Tibial nerve (tissue), 4 donors: ENCODE data around the gene EN1. TPM values are rescaled to one million over a fixed set of nuclear protein-coding genes. Genes with fewer than 3 reads are reported as not detected.

Experiments
- DNase-seq, 2 donors: peaks; one replicate each; pipeline ENCODE4 v3.0.0-alpha.2; 2019; ENCODE audit warnings: low spot score in 2 of 2
- H3K27ac ChIP-seq, 4 donors: fragments of 200-600 bp; sonication (generic) in 3 of 4; one replicate each; pipeline ENCODE4 v1.5.1; 2017 to 2019; ENCODE audit warnings: mild to moderate bottlenecking in 1 of 4
- H3K27me3 ChIP-seq, 2 donors: fragments of 200-600 bp; sonication (generic) in 1 of 2; one replicate each; pipeline versions ENCODE4 v1.5.1 to v1.6.0; 2017 to 2019
- H3K36me3 ChIP-seq, 3 donors: fragments of 200-600 bp; sonication (generic); one replicate each; pipeline ENCODE4 v1.5.1; 2018 to 2019
- H3K4me1 ChIP-seq, 4 donors: fragments of 200-600 bp; sonication (generic) in 3 of 4; one replicate each; pipeline ENCODE4 v1.5.1; 2017 to 2019
- H3K4me3 ChIP-seq, 4 donors: fragments of 200-600 bp; sonication (generic) in 3 of 4; one replicate each; pipeline ENCODE4 v1.5.1; 2017 to 2019; ENCODE audit warnings: mild to moderate bottlenecking in 1 of 4, moderate library complexity in 1 of 4
- H3K9me3 ChIP-seq, 4 donors: fragments of 200-600 bp; sonication (generic) in 3 of 4; one replicate each; pipeline ENCODE4 v1.5.1; 2017 to 2019
- EP300 ChIP-seq, 2 donors: sonication (generic); formaldehyde crosslinking; IDR thresholded peaks; one replicate each; pipeline ENCODE4 v1.6.1; 2017; ENCODE audit warnings: antibody characterized with exemption in 2 of 2, mild to moderate bottlenecking in 1 of 2
- POLR2A ChIP-seq, 2 donors: fragments of 450-650 bp; IDR thresholded peaks; one replicate each; pipeline ENCODE4 v1.6.1; 2017; ENCODE audit warnings: antibody characterized with exemption in 2 of 2, mild to moderate bottlenecking in 2 of 2, moderate library complexity in 2 of 2
- WGBS, 2 donors: methylation state at CpG; one replicate each; pipeline ENCODE4 v1.1.5; 2018; 5-methylcytosine and 5-hydroxymethylcytosine counted together
- total RNA-seq, 4 donors: library from RNA; depleted of rRNA; stranded (reverse); fragments of >200 nt; gene quantifications; one replicate each; pipeline ENCODE4 v1.1.0, GENCODE V29; 2016
- TF ChIP-seq, protein P1 (sequence below), 5 experiments: fragments of 200-600 bp in 3 of 5; fragments of 450-650 bp in 2 of 5; sonication (generic) in 3 of 5; IDR thresholded peaks; one replicate each; pipeline ENCODE4 v1.5.1; 2016 to 2019; ENCODE audit warnings: antibody characterized with exemption in 5 of 5, mild to moderate bottlenecking in 3 of 5, moderate library complexity in 2 of 5

EN1 gene
- total RNA-seq, 4 donors from 2014 or later, result 0.63 to 0.90 (median 0.78) TPM; not detected in 1

DNA sequence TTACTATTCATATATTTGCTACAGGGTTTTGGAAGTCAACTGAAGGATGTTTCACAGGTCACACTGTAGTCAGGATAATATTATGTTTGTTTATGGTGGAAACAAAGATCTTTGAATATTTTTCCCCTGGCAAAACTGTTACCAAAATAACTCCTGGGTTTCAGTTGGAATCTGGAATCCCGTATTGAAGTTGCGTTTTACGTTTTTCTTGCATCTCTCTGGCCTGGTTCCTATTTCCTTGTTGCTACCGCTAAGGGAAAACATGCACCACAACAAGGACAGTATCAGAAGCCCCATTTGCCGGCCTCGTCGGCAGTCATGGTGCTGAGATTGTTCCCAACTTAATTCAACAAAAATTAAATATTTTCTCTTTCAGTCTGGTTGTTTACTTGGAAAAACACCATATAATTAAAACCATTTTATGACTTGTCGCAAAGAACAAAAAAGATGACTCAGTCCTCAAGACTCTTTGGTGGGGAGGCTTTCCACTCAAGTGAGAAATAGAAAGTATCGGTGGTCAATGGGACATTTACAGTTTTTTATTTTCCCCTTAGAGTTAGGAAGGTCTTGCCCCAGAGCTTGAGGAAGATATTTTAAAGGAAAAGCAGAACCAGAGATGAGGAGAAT, 42.3 kb downstream of the EN1 start:
- H3K36me3 ChIP-seq, result no peaks in the 10 kb centered on the region
- H3K4me1 ChIP-seq, result peaks cover 0 to 9% (median 0%) of the 10 kb centered on the region in 4 donors
- WGBS, 2 donors, result 77 to 79% methylated on average over 9 of the region's 9 CpGs
- H3K27ac ChIP-seq, result no peak overlapping the region
- no peak overlapping the region for H3K4me3 ChIP-seq
- no peak for DNase-seq
- no peaks in the 10 kb centered on the region for H3K9me3 ChIP-seq
- no peak for TF ChIP-seq EP300 (IDR thresholded peaks at IDR 0.05)
- TF ChIP-seq POLR2A (IDR thresholded peaks at IDR 0.05), result no peak
- TF ChIP-seq, protein P1, sequence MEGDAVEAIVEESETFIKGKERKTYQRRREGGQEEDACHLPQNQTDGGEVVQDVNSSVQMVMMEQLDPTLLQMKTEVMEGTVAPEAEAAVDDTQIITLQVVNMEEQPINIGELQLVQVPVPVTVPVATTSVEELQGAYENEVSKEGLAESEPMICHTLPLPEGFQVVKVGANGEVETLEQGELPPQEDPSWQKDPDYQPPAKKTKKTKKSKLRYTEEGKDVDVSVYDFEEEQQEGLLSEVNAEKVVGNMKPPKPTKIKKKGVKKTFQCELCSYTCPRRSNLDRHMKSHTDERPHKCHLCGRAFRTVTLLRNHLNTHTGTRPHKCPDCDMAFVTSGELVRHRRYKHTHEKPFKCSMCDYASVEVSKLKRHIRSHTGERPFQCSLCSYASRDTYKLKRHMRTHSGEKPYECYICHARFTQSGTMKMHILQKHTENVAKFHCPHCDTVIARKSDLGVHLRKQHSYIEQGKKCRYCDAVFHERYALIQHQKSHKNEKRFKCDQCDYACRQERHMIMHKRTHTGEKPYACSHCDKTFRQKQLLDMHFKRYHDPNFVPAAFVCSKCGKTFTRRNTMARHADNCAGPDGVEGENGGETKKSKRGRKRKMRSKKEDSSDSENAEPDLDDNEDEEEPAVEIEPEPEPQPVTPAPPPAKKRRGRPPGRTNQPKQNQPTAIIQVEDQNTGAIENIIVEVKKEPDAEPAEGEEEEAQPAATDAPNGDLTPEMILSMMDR (IDR thresholded peaks at IDR 0.05), result no peak
- peaks cover 0 to 20% of the 10 kb centered on the region in 2 donors for H3K27me3 ChIP-seq

DNA sequence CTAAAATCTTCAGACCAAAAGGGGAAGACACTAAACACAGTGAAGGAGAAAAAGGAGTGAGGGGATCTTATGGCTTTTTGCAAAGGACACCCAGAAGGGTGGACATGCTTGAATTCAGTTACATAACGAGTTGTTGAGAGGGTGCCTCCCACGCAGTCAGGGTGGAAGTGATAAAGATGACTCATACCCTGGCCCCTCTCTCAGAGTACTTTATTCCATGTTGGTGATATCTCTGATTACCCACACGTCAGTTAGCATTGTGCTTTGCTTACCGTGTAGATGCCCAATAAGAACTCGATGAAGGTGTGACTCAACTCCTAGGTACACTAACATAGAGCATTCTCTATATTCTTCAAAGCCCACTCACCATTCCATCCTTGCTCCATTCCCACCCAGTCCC, 44.4 kb downstream of the EN1 start:
- Histone ChIP-seq H3K9me3 (no peaks in the 10 kb centered on the region), H3K36me3 (no peaks in the 10 kb centered on the region), H3K27ac (no peak overlapping the region), H3K4me1 (peaks cover 0 to 2% (median 0%) of the 10 kb centered on the region in 4 donors), H3K4me3 (no peak overlapping the region), H3K27me3 (peaks cover 0 to 13% of the 10 kb centered on the region in 2 donors)
- no peak for DNase-seq
- WGBS, 2 donors, result 78 to 84% methylated on average over 5 of the region's 5 CpGs
- TF ChIP-seq, protein P1 (IDR thresholded peaks at IDR 0.05), result no peak
- TF ChIP-seq EP300 (IDR thresholded peaks at IDR 0.05) (no peak), POLR2A (IDR thresholded peaks at IDR 0.05) (no peak)

DNA sequence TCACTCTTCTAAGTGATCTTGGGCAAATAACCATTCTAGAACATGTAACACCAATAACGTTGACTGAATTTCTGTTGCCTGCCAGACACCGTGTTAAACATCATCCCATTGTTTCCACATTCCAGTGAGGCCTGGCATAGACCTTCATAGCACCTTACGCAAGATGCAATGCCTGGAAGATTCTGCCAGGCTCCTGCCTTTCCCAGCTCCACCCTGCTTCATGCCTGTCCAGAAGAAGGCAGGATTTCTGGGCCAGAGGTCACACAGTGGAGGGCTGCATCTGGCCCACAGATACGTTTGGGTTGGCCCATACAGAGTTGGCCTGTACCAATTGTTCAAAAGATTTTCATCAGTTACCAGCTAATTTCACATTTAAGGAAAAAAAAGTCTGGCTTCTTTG, 46.3 kb downstream of the EN1 start:
- no peak for DNase-seq
- 76 to 85% methylated on average over 4 of the region's 4 CpGs for WGBS, 2 donors
- Histone ChIP-seq H3K27ac (no peak overlapping the region), H3K4me1 (no peaks in the 10 kb centered on the region), H3K27me3 (peaks cover 0 to 8% of the 10 kb centered on the region in 2 donors), H3K4me3 (no peak overlapping the region), H3K36me3 (no peaks in the 10 kb centered on the region), H3K9me3 (no peaks in the 10 kb centered on the region)
- TF ChIP-seq POLR2A (IDR thresholded peaks at IDR 0.05), result no peak
- TF ChIP-seq, protein P1 (IDR thresholded peaks at IDR 0.05), result no peak
- no peak for TF ChIP-seq EP300 (IDR thresholded peaks at IDR 0.05)

DNA sequence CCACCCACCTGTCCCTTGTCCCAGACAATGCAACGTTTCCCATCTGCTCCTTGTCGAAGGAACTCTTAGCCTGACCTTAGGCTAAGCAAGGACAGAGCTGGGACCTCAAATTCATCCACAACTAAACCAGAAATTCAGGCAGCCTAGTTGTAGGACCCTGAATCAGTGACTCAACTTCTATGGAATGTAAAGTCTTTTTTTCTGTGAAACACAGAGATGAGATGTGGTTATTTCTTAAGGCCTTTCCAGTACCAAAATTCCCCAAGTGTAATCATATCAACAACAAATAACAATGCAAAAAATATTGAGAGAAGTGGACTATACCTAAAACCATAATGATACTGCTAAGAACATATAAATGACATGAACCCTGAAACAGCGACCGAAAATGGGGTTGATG, 46.7 kb downstream of the EN1 start:
- H3K27me3 ChIP-seq, result peaks cover 0 to 8% of the 10 kb centered on the region in 2 donors
- WGBS, 2 donors, result 81 to 88% methylated on average over 4 of the region's 4 CpGs
- no peaks in the 10 kb centered on the region for H3K36me3 ChIP-seq
- H3K4me1 ChIP-seq, result no peaks in the 10 kb centered on the region
- H3K27ac ChIP-seq, result no peak overlapping the region
- no peak overlapping the region for H3K4me3 ChIP-seq
- H3K9me3 ChIP-seq, result no peaks in the 10 kb centered on the region
- TF ChIP-seq EP300 (IDR thresholded peaks at IDR 0.05) (no peak), POLR2A (IDR thresholded peaks at IDR 0.05) (no peak)
- TF ChIP-seq, protein P1 (IDR thresholded peaks at IDR 0.05), result no peak
- DNase-seq, result no peak

DNA sequence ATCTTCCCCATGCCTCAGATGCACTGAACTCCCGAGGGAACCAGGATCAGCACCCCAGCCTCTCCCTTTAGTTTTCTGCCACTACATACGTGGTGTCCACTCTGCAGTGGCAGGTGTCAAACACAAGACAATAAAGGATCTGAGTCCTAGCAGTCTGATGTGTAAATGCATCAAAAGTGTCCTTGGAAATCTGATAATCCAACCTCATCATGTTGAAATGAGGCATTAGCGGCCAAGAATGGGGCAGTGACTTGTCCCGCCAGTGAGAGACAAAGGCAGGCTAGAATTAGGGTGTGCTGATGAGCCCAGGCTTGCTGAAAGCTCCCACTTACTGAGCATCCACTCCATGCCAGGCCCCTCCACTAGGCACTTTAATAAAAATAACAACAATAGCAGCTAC, 52.9 kb downstream of the EN1 start:
- WGBS, 2 donors, result 76 to 86% methylated on average over 4 of the region's 4 CpGs
- TF ChIP-seq, protein P1 (IDR thresholded peaks at IDR 0.05), result no peak
- TF ChIP-seq POLR2A (IDR thresholded peaks at IDR 0.05) (no peak), EP300 (IDR thresholded peaks at IDR 0.05) (no peak)
- Histone ChIP-seq H3K27ac (no peak overlapping the region), H3K27me3 (peaks cover 0 to 5% of the 10 kb centered on the region in 2 donors), H3K4me3 (no peak overlapping the region), H3K36me3 (no peaks in the 10 kb centered on the region), H3K9me3 (no peaks in the 10 kb centered on the region), H3K4me1 (no peaks in the 10 kb centered on the region)
- DNase-seq, result no peak

Other genes with a start within 250 kb of the EN1 start
- gene MARCO, start 94.5 kb upstream of the EN1 start, total RNA-seq, result 10 to 100 TPM; 11.1 to 59.4 (median 14.8) TPM